GM18508 (cell line): ENCODE measurements around the gene ENTREP1.
"Not testable (repeated sequence)": the region's sequence is repeated elsewhere in the genome, so short reads cannot be mapped to it uniquely, and the experiment has no call there.

ENCODE experiments used
- ATAC-seq: cut with Tn5 transposase; IDR thresholded peaks from one replicate; pipeline ENCODE4 v1.9.1; 2021; ENCODE audit warnings: moderate number of reproducible peaks; ENCODE audit not compliant: insufficient read depth, unreplicated experiment

The ENTREP1 gene

GRCh38 chr9:69397384-69398214, 72.6 kb downstream of the ENTREP1 start:
- no peak for ATAC-seq

DNA sequence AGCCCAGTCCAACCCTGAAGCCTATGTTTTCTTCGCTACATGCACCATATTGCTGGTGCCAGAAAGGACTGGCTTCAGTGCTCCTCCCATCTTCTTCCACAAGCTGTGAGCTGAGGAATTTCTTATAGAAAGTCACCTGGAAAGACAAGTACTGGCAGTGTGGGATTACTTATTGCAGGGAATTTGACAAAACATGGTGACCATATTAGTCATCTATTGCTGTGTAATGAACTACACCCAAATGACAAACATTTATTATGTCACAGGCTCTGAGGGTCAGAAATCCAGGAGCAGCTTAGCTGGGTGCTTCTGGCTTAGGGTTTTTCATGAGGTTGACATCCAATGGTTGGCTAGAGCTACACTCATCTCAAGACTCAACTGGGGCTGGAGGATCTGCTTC, 75.5 kb downstream of the ENTREP1 start:
- ATAC-seq = no peak

- not testable (repeated sequence) for ATAC-seq
Measured at GRCh38 chr9:69409936-69410335, 84.9 kb downstream of the ENTREP1 start.

DNA sequence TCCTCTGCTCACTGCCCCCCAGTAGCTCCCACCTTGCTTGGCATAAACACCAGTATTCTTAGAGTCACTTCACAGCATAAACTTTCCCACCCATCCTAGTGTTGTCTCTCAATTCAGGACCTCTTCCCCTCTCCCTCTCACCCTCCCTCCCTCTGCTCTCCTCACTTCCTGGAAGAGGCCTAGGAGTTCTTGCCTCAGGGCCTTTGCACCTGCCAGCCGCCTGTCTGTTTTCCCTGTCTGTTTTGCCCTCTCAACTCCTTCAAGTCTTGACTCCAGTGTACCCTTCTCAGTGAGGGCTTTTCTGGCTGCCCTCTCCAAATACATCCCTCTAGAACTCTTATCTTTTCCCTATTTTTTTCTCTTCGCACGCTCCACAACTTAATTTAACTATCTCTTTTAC, 86.2 kb downstream of the ENTREP1 start:
- no peak for ATAC-seq

GRCh38 chr9:69411931-69412740, 87.1 kb downstream of the ENTREP1 start:
- ATAC-seq = no peak

DNA sequence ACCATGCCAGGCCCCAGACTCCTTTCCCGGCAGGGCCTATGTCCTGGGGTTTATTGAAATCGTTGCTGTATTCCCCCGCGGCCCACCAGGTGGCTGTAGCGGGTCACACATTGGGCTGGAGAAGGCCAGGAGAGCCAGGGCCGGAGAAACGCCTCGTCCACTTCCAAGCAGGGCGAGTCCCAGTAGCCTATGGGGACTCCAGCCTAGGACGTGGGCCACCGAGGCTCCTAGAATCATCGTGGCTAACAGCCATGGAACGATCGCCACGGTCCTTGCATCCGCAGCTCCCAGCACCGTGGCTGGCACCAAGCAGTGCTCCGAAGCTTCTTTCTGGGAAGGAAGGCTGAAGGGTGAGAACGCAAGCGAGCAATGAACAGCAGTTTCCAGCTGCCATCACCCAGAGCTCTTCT, 87.7 kb downstream of the ENTREP1 start:
- ATAC-seq = no peak

GRCh38 chr9:69420611-69421270, 95.7 kb downstream of the ENTREP1 start:
- ATAC-seq = no peak

- no peak for ATAC-seq
Measured at GRCh38 chr9:69421908-69422801, 97.1 kb downstream of the ENTREP1 start.

DNA sequence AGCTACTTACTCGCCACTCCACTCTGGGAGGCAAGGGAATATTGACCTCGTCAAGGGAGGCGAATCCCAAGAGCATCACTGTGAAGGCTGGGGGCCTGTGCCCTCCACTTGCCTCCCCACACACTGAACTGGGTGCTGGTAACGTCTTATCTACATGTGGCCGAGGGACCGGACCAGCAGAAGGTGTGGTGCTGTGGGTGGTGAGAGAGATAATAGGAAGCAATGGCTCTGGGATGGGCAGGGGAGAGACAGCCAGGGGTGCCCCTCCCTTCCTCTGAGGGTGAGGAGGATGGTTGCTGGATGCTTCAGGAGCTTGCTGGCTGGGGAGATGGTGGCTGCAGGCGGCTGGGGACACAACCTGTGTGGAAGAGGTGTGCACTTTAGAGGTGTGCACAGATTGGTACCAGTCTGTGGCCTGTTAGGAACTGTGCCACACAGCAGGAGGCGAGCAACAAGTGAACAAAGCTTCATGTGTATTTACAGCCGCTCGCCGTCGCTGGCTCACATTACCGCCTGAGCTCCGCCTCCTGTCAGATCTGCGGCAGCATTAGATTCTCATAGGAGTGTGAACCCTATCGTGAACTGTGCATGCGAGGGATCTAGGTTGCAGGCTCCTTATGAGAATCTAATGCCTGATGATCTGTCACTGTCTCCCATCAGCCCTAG, 100.3 kb downstream of the ENTREP1 start:
- no peak for ATAC-seq

DNA sequence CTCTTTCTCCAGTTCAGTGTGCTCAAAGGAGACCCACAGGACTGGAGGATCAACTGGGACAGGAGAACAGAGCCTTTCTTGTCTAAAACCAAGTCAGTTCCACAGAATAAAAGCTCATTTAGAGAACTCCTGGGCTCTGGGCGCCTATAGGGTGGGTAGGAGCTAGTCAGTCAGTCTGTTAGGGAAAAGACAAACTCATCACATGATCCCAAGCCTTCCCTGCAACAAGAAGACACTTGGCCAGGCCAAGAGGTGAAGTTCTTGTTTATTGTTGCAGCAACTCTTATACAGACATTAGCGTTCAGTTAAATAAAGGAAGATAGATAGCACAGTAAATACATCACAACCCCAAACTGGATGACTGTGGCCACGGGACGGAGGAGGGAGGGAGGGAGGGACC, 102.3 kb downstream of the ENTREP1 start:
- no peak for ATAC-seq

DNA sequence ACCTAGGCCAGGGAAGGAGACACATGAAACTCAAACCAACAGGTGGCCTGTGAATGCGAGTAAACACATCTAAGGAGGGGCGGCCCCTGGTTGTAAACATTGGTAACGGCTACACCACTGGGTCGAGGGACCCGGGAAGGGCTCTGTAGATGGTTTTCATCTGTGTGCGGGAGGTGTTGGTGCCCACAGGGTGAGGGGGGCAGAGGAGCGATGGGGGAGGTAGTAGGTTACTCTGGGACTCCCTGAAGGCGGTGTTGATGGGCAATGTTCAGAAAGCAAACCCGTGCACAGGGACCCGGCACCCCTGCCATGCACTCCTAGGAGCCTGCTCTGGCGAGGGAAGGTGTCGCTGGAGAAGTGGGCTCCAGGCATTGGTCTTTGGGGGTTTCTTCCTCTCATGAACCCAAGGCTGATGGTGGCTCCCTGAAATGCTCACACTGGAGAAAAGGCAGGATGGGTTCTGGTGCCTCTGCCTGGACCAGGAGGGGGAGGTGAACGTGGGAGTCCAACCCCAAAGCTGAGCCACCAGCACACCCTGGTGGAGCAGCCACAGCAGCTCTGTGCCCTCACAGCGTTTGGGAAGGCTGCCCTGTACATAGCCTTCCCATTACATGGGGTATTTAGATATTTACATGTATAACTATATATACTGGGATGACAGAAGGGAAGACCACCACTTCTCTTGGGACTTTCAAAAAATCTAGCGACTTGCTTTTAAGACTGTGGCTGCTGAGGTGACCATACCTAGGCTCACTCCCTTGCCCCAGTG, 103.2 kb downstream of the ENTREP1 start:
- no peak for ATAC-seq

GRCh38 chr9:69429281-69429680, 104.3 kb downstream of the ENTREP1 start:
- ATAC-seq = no peak

GRCh38 chr9:69430206-69430605, 105.2 kb downstream of the ENTREP1 start:
- no peak for ATAC-seq

DNA sequence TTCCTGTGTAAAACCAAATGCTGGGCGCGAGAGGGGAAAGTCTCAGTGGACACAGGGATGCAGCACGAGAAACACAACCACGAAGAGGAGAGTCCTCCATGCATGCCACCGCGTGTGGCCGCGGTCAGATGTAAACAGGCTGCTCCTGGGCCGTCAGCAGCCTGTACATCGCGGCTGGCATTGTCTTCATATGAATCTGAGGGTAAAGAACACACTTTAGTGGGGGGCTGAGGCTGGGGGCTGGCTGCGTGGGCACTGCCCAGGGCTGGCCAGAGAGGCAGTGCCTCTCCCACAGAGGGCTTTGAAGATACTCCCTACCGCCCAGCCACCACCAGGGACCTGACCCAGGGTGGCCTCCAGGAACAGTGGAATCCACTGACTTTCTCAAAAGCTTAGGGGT, 106.2 kb downstream of the ENTREP1 start:
- ATAC-seq = no peak

DNA sequence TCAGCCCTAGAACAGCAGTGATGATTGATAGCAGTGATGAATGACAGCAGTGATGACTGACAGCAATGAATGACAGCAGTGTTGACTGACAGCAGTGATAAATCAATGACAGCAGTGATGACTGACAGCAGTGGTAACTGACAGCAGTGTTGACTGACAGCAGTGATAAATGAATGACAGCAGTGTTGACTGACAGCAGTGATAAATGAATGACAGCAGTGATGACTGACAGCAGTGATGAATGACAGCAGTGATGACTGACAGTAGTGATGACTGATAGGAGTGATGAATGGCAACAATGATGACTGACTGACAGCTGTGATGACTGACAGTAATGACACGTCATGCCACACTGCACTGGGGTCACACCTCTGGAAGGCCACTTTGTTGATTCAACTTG, 106.8 kb downstream of the ENTREP1 start:
- ATAC-seq = no peak

- no peak for ATAC-seq
Measured at GRCh38 chr9:69432623-69433022, 107.6 kb downstream of the ENTREP1 start.

DNA sequence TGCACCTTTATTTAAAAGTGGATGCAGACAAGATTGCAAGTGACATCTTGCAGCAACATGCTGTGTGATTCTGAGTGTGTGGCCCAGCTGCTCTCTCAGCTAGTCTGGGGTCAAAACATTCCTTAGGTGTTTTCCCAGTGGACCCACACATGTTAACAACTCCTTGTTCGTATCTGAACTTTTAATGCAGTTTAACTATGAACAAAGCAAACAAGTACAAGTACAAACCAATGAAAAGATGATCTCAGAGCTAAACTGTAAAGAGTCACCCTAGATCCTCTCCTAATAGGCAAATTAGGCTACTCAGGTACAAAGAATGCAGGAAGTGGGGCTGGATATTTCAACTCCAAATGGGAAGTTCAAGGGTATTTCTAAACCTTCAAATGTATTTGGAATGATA, 108.4 kb downstream of the ENTREP1 start:
- ATAC-seq = no peak

DNA sequence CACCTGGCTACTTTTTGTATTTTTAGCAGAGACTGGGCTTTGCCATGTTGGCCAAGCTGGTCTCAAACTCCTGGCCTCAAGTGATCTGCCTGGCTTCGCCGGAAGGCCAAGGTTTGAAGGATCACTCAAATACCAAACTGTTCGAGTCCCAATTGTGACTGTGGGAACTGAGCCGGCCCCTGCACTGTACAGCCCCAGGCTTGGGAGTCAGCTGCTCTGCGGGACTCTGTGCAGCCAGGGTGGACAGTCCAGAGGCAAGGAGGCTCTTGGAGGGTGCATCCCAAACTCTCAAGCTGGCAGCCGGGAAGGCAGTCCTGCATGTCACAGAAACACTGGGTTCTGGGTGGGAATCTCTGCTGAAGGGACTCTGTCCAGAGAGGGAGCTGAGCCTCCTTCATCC, 109.0 kb downstream of the ENTREP1 start:
- ATAC-seq = no peak

- not testable (repeated sequence) for ATAC-seq
Measured at GRCh38 chr9:69439654-69440053, 114.6 kb downstream of the ENTREP1 start.
